ENCODE data around the gene TMEM266. TPM values are rescaled to one million over a fixed set of nuclear protein-coding genes. Genes with fewer than 3 reads are reported as not detected.

The TMEM266 gene
- total RNA-seq, 1 donor from 2014 or later = not detected

GRCh38 chr15:76140074-76140464 is 80.3 kb downstream of the TMEM266 start:
- intact Hi-C loops (cut with micrococcal nuclease) = no loop called here
- Histone ChIP-seq H3K27ac (replicated peaks) (no peak overlapping the region), H3K27me3 (ENCODE audit: low read depth) (peaks cover 25% of the 10 kb centered on the region), H3K9me3 (replicated peaks) (no peaks in the 10 kb centered on the region), H3K36me3 (no peaks in the 10 kb centered on the region), H3K4me3 (peak overlapping the region; percentile 40), H3K4me1 (peaks cover 15% of the 10 kb centered on the region)
- DNase-seq = no peak
- TF ChIP-seq CTCF (IDR thresholded peaks at IDR 0.05; ENCODE audit: borderline replicate concordance) = no peak

DNA sequence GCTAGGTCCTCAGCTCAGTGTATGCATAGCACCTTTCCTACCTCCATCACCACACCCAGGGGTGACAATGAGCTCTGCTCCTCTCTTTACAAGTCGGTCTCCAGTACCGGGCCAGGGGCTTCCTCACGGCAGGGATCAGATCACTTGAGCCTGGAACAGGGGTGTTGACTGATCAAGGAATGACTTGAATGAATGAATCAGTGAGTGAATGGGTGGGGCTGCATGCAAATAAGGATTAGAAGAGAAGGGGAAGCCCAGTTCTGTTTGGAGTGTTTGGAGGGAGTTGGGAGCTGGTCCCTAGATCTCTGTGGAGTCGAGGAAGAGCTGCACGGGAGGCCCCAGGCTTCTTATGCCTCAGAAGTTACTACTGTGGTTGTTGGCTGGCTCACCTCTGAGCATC is 87.0 kb downstream of the TMEM266 start:
- H3K36me3 ChIP-seq = no peaks in the 10 kb centered on the region

GRCh38 chr15:76147906-76148570 is 88.3 kb downstream of the TMEM266 start:
- Histone ChIP-seq H3K4me3 (no peak overlapping the region), H3K27ac (replicated peaks) (no peak overlapping the region), H3K4me1 (peaks cover 14% of the 10 kb centered on the region), H3K27me3 (ENCODE audit: low read depth) (peaks cover 36% of the 10 kb centered on the region), H3K36me3 (no peaks in the 10 kb centered on the region), H3K9me3 (replicated peaks) (no peaks in the 10 kb centered on the region)
- TF ChIP-seq CTCF (IDR thresholded peaks at IDR 0.05; ENCODE audit: borderline replicate concordance) = peak; percentile 96
- intact Hi-C loops (cut with micrococcal nuclease) = no loop called here
- no peak for DNase-seq

More for the DNA sequence above, 87.0 kb downstream of the TMEM266 start:
- no peak overlapping the region for H3K27ac ChIP-seq (replicated peaks)
- H3K9me3 ChIP-seq (replicated peaks) = no peaks in the 10 kb centered on the region
- H3K27me3 ChIP-seq (ENCODE audit: low read depth) = peaks cover 36% of the 10 kb centered on the region
- DNase-seq = no peak
- intact Hi-C loops (cut with micrococcal nuclease) = no loop called here
- H3K4me1 ChIP-seq = peaks cover 14% of the 10 kb centered on the region
- H3K4me3 ChIP-seq = no peak overlapping the region
- no peak for TF ChIP-seq CTCF (IDR thresholded peaks at IDR 0.05; ENCODE audit: borderline replicate concordance)

GRCh38 chr15:76149291-76149915 is 89.6 kb downstream of the TMEM266 start:
- H3K27ac ChIP-seq (replicated peaks) = peak overlapping the region; percentile 53
- intact Hi-C loops (cut with micrococcal nuclease) = no loop called here

GRCh38 chr15:76150513-76150912 is 90.7 kb downstream of the TMEM266 start:
- no peaks in the 10 kb centered on the region for H3K9me3 ChIP-seq (replicated peaks)
- peaks cover 14% of the 10 kb centered on the region for H3K4me1 ChIP-seq
- peak overlapping the region; percentile 18 for H3K4me3 ChIP-seq
- no peak for DNase-seq
- no peaks in the 10 kb centered on the region for H3K36me3 ChIP-seq
- intact Hi-C loops (cut with micrococcal nuclease) = no loop called here
- H3K27me3 ChIP-seq (ENCODE audit: low read depth) = peaks cover 26% of the 10 kb centered on the region
- peak overlapping the region; percentile 53 for H3K27ac ChIP-seq (replicated peaks)
- no peak for TF ChIP-seq CTCF (IDR thresholded peaks at IDR 0.05; ENCODE audit: borderline replicate concordance)

More at GRCh38 chr15:76149291-76149915, 89.6 kb downstream of the TMEM266 start:
- no peak for TF ChIP-seq CTCF (IDR thresholded peaks at IDR 0.05; ENCODE audit: borderline replicate concordance)
- no peak for DNase-seq
- Histone ChIP-seq H3K27me3 (ENCODE audit: low read depth) (peaks cover 37% of the 10 kb centered on the region), H3K4me3 (no peak overlapping the region), H3K9me3 (replicated peaks) (no peaks in the 10 kb centered on the region), H3K4me1 (peaks cover 14% of the 10 kb centered on the region), H3K36me3 (no peaks in the 10 kb centered on the region)
